Aorta (tissue), 5 donors: Measurements from ENCODE around the gene ABCA8. TPM values are rescaled to one million over a fixed set of nuclear protein-coding genes. Genes with fewer than 3 reads are reported as not detected.
"Not testable (repeated sequence)": the region's sequence is repeated elsewhere in the genome, so short reads cannot be mapped to it uniquely, and the experiment has no call there.

Source experiments
- ATAC-seq: fragments of 200-7000 bp; cut with Tn5 transposase; one replicate; pipeline ENCODE4 v1.9.1; 2022; ENCODE audit warnings: moderate library complexity; ENCODE audit not compliant: low FRiP score
- DNase-seq, 2 donors: peaks; one replicate each; pipeline ENCODE4 v3.0.0-alpha.2; 2020
- H3K27ac ChIP-seq, 2 donors: one replicate each; pipeline ENCODE4 v1.5.1; 2013; ENCODE audit warnings: low read length in 2 of 2, mild to moderate bottlenecking in 2 of 2, moderate library complexity in 2 of 2, control low read depth in 1 of 2, inconsistent platforms in 1 of 2, low read depth in 1 of 2
- H3K27me3 ChIP-seq, 2 donors: one replicate each; pipeline ENCODE4 v1.6.1; 2013; ENCODE audit warnings: control low read depth in 1 of 2, low read length in 1 of 2, mild to moderate bottlenecking in 1 of 2, moderate library complexity in 1 of 2; ENCODE audit not compliant: insufficient read depth in 2 of 2, control insufficient read depth in 1 of 2
- H3K36me3 ChIP-seq, 2 donors: one replicate each; pipeline ENCODE4 v1.6.1; 2013; ENCODE audit warnings: control low read depth in 1 of 2, low read length in 1 of 2, mild to moderate bottlenecking in 1 of 2; ENCODE audit not compliant: insufficient read depth in 2 of 2, control insufficient read depth in 1 of 2
- H3K4me1 ChIP-seq, 2 donors: one replicate each; pipeline ENCODE4 v1.6.1; 2013; ENCODE audit warnings: low read length in 2 of 2, control low read depth in 1 of 2, mild to moderate bottlenecking in 1 of 2, moderate library complexity in 1 of 2; ENCODE audit not compliant: insufficient read depth in 2 of 2, control insufficient read depth in 1 of 2
- H3K4me3 ChIP-seq, 2 donors: one replicate each; pipeline ENCODE4 v1.5.1; 2013; ENCODE audit warnings: low read length in 2 of 2, control low read depth in 1 of 2, mild to moderate bottlenecking in 1 of 2
- H3K9me3 ChIP-seq: one replicate; pipeline ENCODE4 v1.6.1; 2013; ENCODE audit warnings: mild to moderate bottlenecking, low read length; ENCODE audit not compliant: control insufficient read depth
- WGBS, 2 donors: extraction: QIAGEN DNeasy Blood & Tissue Kit; methylation state at CpG; one replicate each; pipeline ENCODE4 v1.1.7; 2013; 5-methylcytosine and 5-hydroxymethylcytosine counted together
- intact Hi-C, 2 donors: fragments of 100-400 bp; cut with DNase I; formaldehyde crosslinking; loops; one replicate each; pipeline versions ENCODE4 v1.14.2 to v1.15.0; 2022
- polyA plus RNA-seq, 2 donors: library from polyadenylated mRNA; stranded (reverse); fragments of 200-250 nt; gene quantifications; one replicate each; pipeline ENCODE4 v1.2.3, GENCODE V29; 2013
- total RNA-seq, 2 donors: library from RNA; stranded (reverse); fragmentation: NEBNext Ultra II Directional; extraction: Animal tissue kit (Norgen Biotek cat#: 25700); gene quantifications; one replicate each; pipeline ENCODE4 v1.2.1, GENCODE V29; 2021
- donor health status: healthy with polysubstance abuse.
- donor health status: Bipolar disorder and iron deficiency.
- donor health status: DM: no; HTN: no; CAD: no.
- donor health status: DM: no; HTN: no; CAD: no.
- donor health status: DM: yes; HTN: yes; CAD: no.

Gene ABCA8
- total and polyA plus RNA-seq, 4 donors = 0.88 to 292 (median 58.5) TPM

GRCh38 chr17:68950725-68951124 lies 4.5 kb downstream of the ABCA8 start:
- intact Hi-C loops = no loop called here
- ATAC-seq = peak; percentile 29
- H3K4me3 ChIP-seq = no peak overlapping the region
- H3K4me1 ChIP-seq = no peaks in the 10 kb centered on the region
- H3K9me3 ChIP-seq = no peaks in the 10 kb centered on the region
- DNase-seq = no peak
- no peaks in the 10 kb centered on the region for H3K27me3 ChIP-seq
- WGBS, 2 donors = 83 to 85% methylated on average over 4 of the region's 4 CpGs
- H3K36me3 ChIP-seq = no peaks in the 10 kb centered on the region
- H3K27ac ChIP-seq = no peak overlapping the region

DNA sequence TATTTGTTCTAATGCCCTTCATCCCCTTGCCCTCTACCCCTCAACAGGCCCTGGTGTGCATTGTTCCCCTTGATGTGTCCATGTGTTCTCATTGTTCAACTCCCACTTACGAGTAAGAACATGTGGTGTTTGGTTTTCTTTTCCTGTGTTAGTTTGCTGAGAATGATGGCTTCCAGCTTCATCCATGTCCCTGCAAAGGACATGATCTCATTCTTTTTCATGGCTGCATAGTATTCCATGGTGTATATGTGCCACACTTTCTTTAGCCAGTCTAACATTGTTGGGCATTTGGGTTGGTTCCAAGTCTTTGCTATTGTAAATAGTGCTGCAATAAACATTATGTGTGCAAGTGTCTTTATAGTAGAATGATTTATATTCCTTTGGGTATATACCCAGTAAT lies 7.3 kb downstream of the ABCA8 start:
- H3K27ac ChIP-seq, H3K9me3 ChIP-seq, H3K36me3 ChIP-seq, intact Hi-C loops, H3K27me3 ChIP-seq, H3K4me1 ChIP-seq, DNase-seq, H3K4me3 ChIP-seq, ATAC-seq: not testable (repeated sequence)
- 91 to 92% methylated on average over 1 of the region's 1 CpG for WGBS, 2 donors

- WGBS, 2 donors = 82 to 88% methylated on average over 6 of the region's 6 CpGs
- intact Hi-C loops = no loop called here
- Histone ChIP-seq H3K27ac (no peak overlapping the region), H3K4me1 (no peaks in the 10 kb centered on the region), H3K9me3 (no peaks in the 10 kb centered on the region), H3K4me3 (no peak overlapping the region), H3K36me3 (no peaks in the 10 kb centered on the region), H3K27me3 (no peaks in the 10 kb centered on the region)
- ATAC-seq = no peak
- DNase-seq = no peak
Observed at GRCh38 chr17:68944435-68945035, 10.7 kb downstream of the ABCA8 start.

DNA sequence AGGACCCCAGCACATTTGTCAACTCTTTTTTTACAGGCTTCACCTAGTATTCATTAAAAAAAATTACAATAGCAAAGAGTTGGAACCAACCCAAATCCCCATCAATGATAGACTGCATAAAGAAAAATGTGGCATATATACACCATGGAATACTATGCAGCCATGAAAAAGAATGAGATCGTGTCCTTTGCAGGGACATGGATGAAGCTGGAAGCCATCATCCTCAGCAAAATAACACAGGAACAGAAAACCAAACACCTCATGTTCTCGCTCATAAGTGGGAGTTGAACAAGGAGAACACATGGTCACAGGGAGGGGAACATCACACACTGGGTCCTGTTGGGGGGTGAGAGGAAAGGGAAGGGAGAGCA lies 11.4 kb downstream of the ABCA8 start:
- intact Hi-C loops, ATAC-seq, H3K27me3 ChIP-seq, H3K36me3 ChIP-seq, H3K4me3 ChIP-seq, H3K9me3 ChIP-seq, H3K4me1 ChIP-seq, DNase-seq, H3K27ac ChIP-seq: not testable (repeated sequence)
- 96 to 97% methylated on average over 2 of the region's 2 CpGs for WGBS, 2 donors

DNA sequence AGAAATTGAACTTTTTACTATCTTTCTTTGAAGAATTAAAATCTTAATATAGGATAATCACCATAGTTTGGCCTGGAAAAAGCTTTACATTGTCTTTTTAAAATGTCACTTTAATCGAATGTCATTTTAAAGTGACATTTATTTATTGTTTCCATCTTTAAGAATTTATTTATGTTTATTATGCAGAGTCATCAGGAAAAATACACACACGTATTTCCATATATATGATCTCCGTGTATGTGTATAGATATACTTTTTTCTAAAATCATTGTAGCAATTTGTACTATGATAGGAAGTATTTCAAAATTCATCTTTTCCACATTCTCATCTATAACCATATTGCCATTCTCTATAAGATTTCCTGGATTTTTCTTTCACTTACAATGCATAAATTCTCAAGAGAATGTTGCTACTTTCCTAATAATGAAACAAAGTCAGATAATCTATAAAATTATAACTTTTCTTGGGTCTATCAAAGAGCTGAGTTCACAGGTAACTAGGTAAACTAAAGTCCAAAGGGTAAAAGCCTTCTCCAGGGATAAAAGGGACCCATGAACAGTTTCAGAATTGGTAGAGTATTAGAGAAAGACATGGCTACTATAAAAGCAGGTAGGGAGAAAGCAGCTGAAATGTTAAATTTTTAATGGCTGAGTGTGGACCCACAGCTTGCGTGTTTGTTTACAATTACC lies 11.9 kb downstream of the ABCA8 start:
- Histone ChIP-seq H3K9me3 (no peaks in the 10 kb centered on the region), H3K27me3 (no peaks in the 10 kb centered on the region), H3K4me3 (no peak overlapping the region), H3K36me3 (no peaks in the 10 kb centered on the region), H3K27ac (no peak overlapping the region), H3K4me1 (no peaks in the 10 kb centered on the region)
- ATAC-seq = no peak
- WGBS, 2 donors = 65 to 91% methylated on average over 4 of the region's 4 CpGs
- no peak for DNase-seq
- intact Hi-C loops = no loop called here

DNA sequence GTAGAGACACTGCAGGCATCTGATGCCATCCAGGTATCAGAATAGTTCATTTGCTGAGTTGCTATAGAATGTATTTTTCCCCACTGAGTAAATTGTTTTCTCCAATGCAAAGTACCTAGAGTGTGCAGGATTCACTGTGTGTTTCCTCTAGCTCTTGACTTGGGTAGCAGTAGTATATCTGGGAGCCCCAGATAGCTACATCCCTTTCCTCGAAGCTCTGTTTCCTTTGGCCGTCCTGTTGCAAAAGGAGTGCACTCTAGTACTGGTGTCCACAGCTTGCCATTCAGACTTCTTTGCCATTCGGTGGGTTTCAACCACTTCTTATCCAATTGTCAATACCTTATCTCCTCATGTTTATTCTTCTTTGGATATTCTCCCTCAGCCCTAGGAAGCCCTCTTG lies 12.8 kb downstream of the ABCA8 start:
- no peak for DNase-seq
- WGBS, 2 donors = 73 to 79% methylated on average over 3 of the region's 3 CpGs
- no peaks in the 10 kb centered on the region for H3K4me1 ChIP-seq
- H3K27me3 ChIP-seq = no peaks in the 10 kb centered on the region
- H3K36me3 ChIP-seq = no peaks in the 10 kb centered on the region
- intact Hi-C loops = no loop called here
- no peak for ATAC-seq
- no peak overlapping the region for H3K4me3 ChIP-seq
- no peak overlapping the region for H3K27ac ChIP-seq
- no peaks in the 10 kb centered on the region for H3K9me3 ChIP-seq

GRCh38 chr17:68941761-68942160 lies 13.4 kb downstream of the ABCA8 start:
- intact Hi-C loops = no loop called here
- no peaks in the 10 kb centered on the region for H3K27me3 ChIP-seq
- WGBS, 2 donors = 70 to 76% methylated on average over 6 of the region's 6 CpGs

GRCh38 chr17:68939195-68939594 lies 16.0 kb downstream of the ABCA8 start:
- Histone ChIP-seq H3K4me3 (no peak overlapping the region), H3K27me3 (no peaks in the 10 kb centered on the region), H3K36me3 (no peaks in the 10 kb centered on the region), H3K9me3 (no peaks in the 10 kb centered on the region), H3K27ac (no peak overlapping the region), H3K4me1 (no peaks in the 10 kb centered on the region)
- ATAC-seq = no peak
- intact Hi-C loops = no loop called here
- no peak for DNase-seq
- WGBS, 2 donors = 64 to 78% methylated on average over 3 of the region's 3 CpGs

More at GRCh38 chr17:68941761-68942160, 13.4 kb downstream of the ABCA8 start:
- Histone ChIP-seq H3K4me3 (no peak overlapping the region), H3K36me3 (no peaks in the 10 kb centered on the region), H3K27ac (no peak overlapping the region), H3K4me1 (no peaks in the 10 kb centered on the region), H3K9me3 (no peaks in the 10 kb centered on the region)
- no peak for ATAC-seq
- no peak for DNase-seq

DNA sequence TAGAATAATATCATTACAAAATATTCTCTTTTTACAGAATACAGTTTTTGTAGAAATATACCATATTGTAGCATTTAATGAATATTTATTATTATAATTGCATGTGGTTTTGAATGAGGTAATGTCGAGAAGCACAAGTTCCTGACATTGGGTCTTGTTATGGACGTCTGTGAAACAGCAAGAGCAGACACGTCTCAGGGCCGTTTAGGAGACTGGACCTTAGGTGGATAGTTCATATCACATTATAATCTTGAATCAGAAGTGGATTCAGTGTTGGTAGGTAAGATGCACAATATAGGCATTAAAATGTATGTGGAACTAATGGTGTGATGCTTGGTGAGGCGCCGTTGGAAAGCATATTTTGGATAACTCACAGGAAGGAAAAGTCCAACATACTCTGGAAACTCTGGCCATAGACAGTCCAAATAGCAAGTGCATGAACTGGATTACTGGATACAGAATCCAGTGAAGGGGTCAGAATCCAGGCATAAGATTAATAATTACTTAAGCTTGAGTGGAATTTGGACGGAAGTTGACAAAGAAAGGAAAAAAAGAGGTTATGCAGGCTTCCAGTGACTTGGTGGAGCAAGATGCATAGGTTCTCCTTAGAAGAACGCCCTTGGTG lies 17.2 kb downstream of the ABCA8 start:
- H3K27ac ChIP-seq = no peak overlapping the region
- DNase-seq (no peak), ATAC-seq (no peak)
- no peaks in the 10 kb centered on the region for H3K4me1 ChIP-seq
- 79 to 80% methylated on average over 8 of the region's 8 CpGs for WGBS, 2 donors
- no peaks in the 10 kb centered on the region for H3K27me3 ChIP-seq
- no peaks in the 10 kb centered on the region for H3K9me3 ChIP-seq
- intact Hi-C loops = no loop called here
- H3K4me3 ChIP-seq = no peak overlapping the region
- no peaks in the 10 kb centered on the region for H3K36me3 ChIP-seq
